ENCODE results near the gene ZFP69. TPM values are rescaled to one million over a fixed set of nuclear protein-coding genes. Genes with fewer than 3 reads are reported as not detected.

Gene ZFP69
- total RNA-seq, 1 donor from 2014 or later: 8.9 TPM

- H3K36me3 Mint-ChIP-seq: peaks cover 55% of the 10 kb centered on the region
- H3K27ac ChIP-seq: no peak overlapping the region
Observed at GRCh38 chr1:40451238-40451585, 25.9 kb upstream of the ZFP69 start.

GRCh38 chr1:40454873-40455272 is 22.2 kb upstream of the ZFP69 start:
- Mint-ChIP-seq H3K4me3 (no peak overlapping the region), H3K36me3 (peaks cover 86% of the 10 kb centered on the region), H3K27me3 (ENCODE audit: insufficient read depth, low read depth) (peaks cover 5% of the 10 kb centered on the region), H3K4me1 (peaks cover 11% of the 10 kb centered on the region), H3K27ac (no peak overlapping the region), H3K9me3 (peaks cover 85% of the 10 kb centered on the region)
- H3K36me3 ChIP-seq: peaks cover 55% of the 10 kb centered on the region
- H3K4me1 ChIP-seq: no peaks in the 10 kb centered on the region
- no peaks in the 10 kb centered on the region for H4K20me1 ChIP-seq (ENCODE audit: low read depth)
- TF ChIP-seq EZH2 (IDR thresholded peaks at IDR 0.05) (no peak), EZH2phosphoT487 (IDR thresholded peaks at IDR 0.05) (no peak)
- TF ChIP-seq, protein P1, sequence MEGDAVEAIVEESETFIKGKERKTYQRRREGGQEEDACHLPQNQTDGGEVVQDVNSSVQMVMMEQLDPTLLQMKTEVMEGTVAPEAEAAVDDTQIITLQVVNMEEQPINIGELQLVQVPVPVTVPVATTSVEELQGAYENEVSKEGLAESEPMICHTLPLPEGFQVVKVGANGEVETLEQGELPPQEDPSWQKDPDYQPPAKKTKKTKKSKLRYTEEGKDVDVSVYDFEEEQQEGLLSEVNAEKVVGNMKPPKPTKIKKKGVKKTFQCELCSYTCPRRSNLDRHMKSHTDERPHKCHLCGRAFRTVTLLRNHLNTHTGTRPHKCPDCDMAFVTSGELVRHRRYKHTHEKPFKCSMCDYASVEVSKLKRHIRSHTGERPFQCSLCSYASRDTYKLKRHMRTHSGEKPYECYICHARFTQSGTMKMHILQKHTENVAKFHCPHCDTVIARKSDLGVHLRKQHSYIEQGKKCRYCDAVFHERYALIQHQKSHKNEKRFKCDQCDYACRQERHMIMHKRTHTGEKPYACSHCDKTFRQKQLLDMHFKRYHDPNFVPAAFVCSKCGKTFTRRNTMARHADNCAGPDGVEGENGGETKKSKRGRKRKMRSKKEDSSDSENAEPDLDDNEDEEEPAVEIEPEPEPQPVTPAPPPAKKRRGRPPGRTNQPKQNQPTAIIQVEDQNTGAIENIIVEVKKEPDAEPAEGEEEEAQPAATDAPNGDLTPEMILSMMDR (IDR thresholded peaks at IDR 0.05): no peak
- H3K27ac ChIP-seq: no peak overlapping the region
- DNase-seq (ENCODE audit: low spot score): no peak
- peaks cover 10% of the 10 kb centered on the region for H3F3A ChIP-seq (ENCODE audit: low read depth)
- no peak overlapping the region for H3K9ac ChIP-seq
- H2AFZ ChIP-seq (replicated peaks): no peak overlapping the region
- H3K4me2 ChIP-seq: no peak overlapping the region
- peaks cover 33% of the 10 kb centered on the region for H3K79me2 ChIP-seq (ENCODE audit: low read depth)
- H3K27me3 ChIP-seq: no peaks in the 10 kb centered on the region
- H3K9me3 ChIP-seq (ENCODE audit: low read depth): peaks cover 24% of the 10 kb centered on the region
- H3K4me3 ChIP-seq: no peak overlapping the region

More at GRCh38 chr1:40451238-40451585, 25.9 kb upstream of the ZFP69 start:
- H3K9me3 Mint-ChIP-seq: peaks cover 61% of the 10 kb centered on the region
- no peak overlapping the region for H3K27ac Mint-ChIP-seq
- peak overlapping the region; percentile 90 for H3K4me3 Mint-ChIP-seq
- Histone ChIP-seq H3K36me3 (peaks cover 21% of the 10 kb centered on the region), H3K79me2 (ENCODE audit: low read depth) (peaks cover 33% of the 10 kb centered on the region), H3F3A (ENCODE audit: low read depth) (peaks cover 21% of the 10 kb centered on the region), H3K9me3 (ENCODE audit: low read depth) (peaks cover under 1% of the 10 kb centered on the region), H2AFZ (replicated peaks) (no peak overlapping the region), H3K9ac (no peak overlapping the region), H3K4me2 (peak overlapping the region; percentile 92), H3K4me3 (peak overlapping the region; percentile 74), H4K20me1 (ENCODE audit: low read depth) (no peaks in the 10 kb centered on the region), H3K27me3 (no peaks in the 10 kb centered on the region), H3K4me1 (peaks cover 7% of the 10 kb centered on the region)
- H3K27me3 Mint-ChIP-seq (ENCODE audit: insufficient read depth, low read depth): peaks cover 5% of the 10 kb centered on the region
- TF ChIP-seq EZH2 (IDR thresholded peaks at IDR 0.05): no peak
- TF ChIP-seq, protein P1 (IDR thresholded peaks at IDR 0.05): no peak
- TF ChIP-seq EZH2phosphoT487 (IDR thresholded peaks at IDR 0.05): no peak
- peaks cover 13% of the 10 kb centered on the region for H3K4me1 Mint-ChIP-seq
- no peak for DNase-seq (ENCODE audit: low spot score)

- Histone ChIP-seq H3K4me1 (no peaks in the 10 kb centered on the region), H3K9me3 (ENCODE audit: low read depth) (peaks cover 90% of the 10 kb centered on the region), H3K27ac (no peak overlapping the region), H3K79me2 (ENCODE audit: low read depth) (no peaks in the 10 kb centered on the region), H4K20me1 (ENCODE audit: low read depth) (no peaks in the 10 kb centered on the region), H3K4me2 (no peak overlapping the region), H3K27me3 (no peaks in the 10 kb centered on the region), H3K36me3 (peaks cover 76% of the 10 kb centered on the region), H3K4me3 (no peak overlapping the region), H3K9ac (no peak overlapping the region), H2AFZ (replicated peaks) (no peak overlapping the region), H3F3A (ENCODE audit: low read depth) (peaks cover 10% of the 10 kb centered on the region)
- Mint-ChIP-seq H3K27me3 (ENCODE audit: insufficient read depth, low read depth) (peaks cover 2% of the 10 kb centered on the region), H3K9me3 (peaks cover 81% of the 10 kb centered on the region), H3K4me3 (no peak overlapping the region), H3K36me3 (peaks cover 77% of the 10 kb centered on the region), H3K27ac (no peak overlapping the region), H3K4me1 (no peaks in the 10 kb centered on the region)
- DNase-seq (ENCODE audit: low spot score): no peak
- TF ChIP-seq EZH2 (IDR thresholded peaks at IDR 0.05) (no peak), EZH2phosphoT487 (IDR thresholded peaks at IDR 0.05) (no peak)
- TF ChIP-seq, protein P1 (IDR thresholded peaks at IDR 0.05): no peak
Observed at GRCh38 chr1:40462956-40463590, 14.0 kb upstream of the ZFP69 start.
